ENCODE results near the gene RAET1G.

- no peak for TF ChIP-seq EP300 (IDR thresholded peaks at IDR 0.05)
- no peak for TF ChIP-seq CTCF (IDR thresholded peaks at IDR 0.05)
Measured at GRCh38 chr6:149939356-149939648, 16.4 kb upstream of the RAET1G start.

Data from upper lobe of left lung (tissue), 4 donors.